GM10248 (cell line): ENCODE measurements around the gene TMEM37.

Experiments used
- CTCF ChIA-PET: fragments of 300-600 bp; sonication (Branson Sonifier 250); formaldehyde crosslinking; extraction: SDS; loops from one replicate; lab custom pipeline; 2021; ENCODE audit warnings: antibody characterized with exemption; lab: Yijun Ruan, JAX
- POLR2A ChIA-PET: fragments of 350-650 bp; sonication (Branson Sonifier 250); formaldehyde crosslinking; extraction: SDS; loops from one replicate; lab custom pipeline; 2020; ENCODE audit warnings: antibody characterized with exemption; lab: Yijun Ruan, JAX
- DNase-seq: peaks from one replicate; pipeline ENCODE4 v3.0.0; 2012; ENCODE audit errors: extremely low spot score
- CTCF ChIP-seq: IDR thresholded peaks from 2 replicates; pipeline ENCODE4 v1.5.1; 2012; ENCODE audit warnings: mild to moderate bottlenecking, low read depth; ENCODE audit errors: extremely low read depth, missing control alignments, control extremely low read depth

Gene TMEM37

GRCh38 chr2:119468154-119468955, 36.7 kb downstream of the TMEM37 start:
- no peak for DNase-seq
- ChIA-PET POLR2A (interaction anchor here (1.5 kb wide), 1 partner anchor 101 kb away, joined by 4 read pairs; the partner anchor contains the start of gene DBI), CTCF (interaction anchor here (1.6 to 5.9 kb wide), 2 partner anchors 8 to 59 kb away, joined by 4 to 37 read pairs; no protein-coding TSS in a partner anchor)
- TF ChIP-seq CTCF: no peak

GRCh38 chr2:119469131-119469530, 37.5 kb downstream of the TMEM37 start:
- POLR2A ChIA-PET: interaction anchor here (1.5 kb wide), 1 partner anchor 102 kb away, joined by 4 read pairs; the partner anchor contains the start of gene DBI
- DNase-seq: no peak
- CTCF ChIA-PET: interaction anchor here (1.4 to 5.9 kb wide), 3 partner anchors 7 to 62 kb away, joined by 4 to 37 read pairs (median 4); no protein-coding TSS in a partner anchor
- TF ChIP-seq CTCF: no peak

GRCh38 chr2:119469661-119470297, 38.1 kb downstream of the TMEM37 start:
- POLR2A ChIA-PET: interaction anchor here (1.5 kb wide), 1 partner anchor 103 kb away, joined by 4 read pairs; the partner anchor contains the start of gene DBI
- no peak for TF ChIP-seq CTCF
- DNase-seq: no peak

GRCh38 chr2:119472749-119473148, 41.1 kb downstream of the TMEM37 start:
- CTCF ChIA-PET: interaction anchor here (1.6 kb wide), 1 partner anchor 20 kb away, joined by 4 read pairs; no protein-coding TSS in a partner anchor

More at GRCh38 chr2:119469661-119470297, 38.1 kb downstream of the TMEM37 start:
- CTCF ChIA-PET: interaction anchor here (1.4 to 1.6 kb wide), 3 partner anchors 8 to 63 kb away, joined by 4 read pairs; no protein-coding TSS in a partner anchor

GRCh38 chr2:119473621-119474370, 42.1 kb downstream of the TMEM37 start:
- CTCF ChIA-PET: interaction anchor here (1.2 to 8.7 kb wide), 3 partner anchors 9 to 62 kb away, joined by 5 to 110 read pairs (median 23); no protein-coding TSS in a partner anchor

More at GRCh38 chr2:119472749-119473148, 41.1 kb downstream of the TMEM37 start:
- no peak for DNase-seq
- POLR2A ChIA-PET: no interaction called here
- TF ChIP-seq CTCF: no peak

More at GRCh38 chr2:119473621-119474370, 42.1 kb downstream of the TMEM37 start:
- DNase-seq: no peak
- POLR2A ChIA-PET: no interaction called here
- no peak for TF ChIP-seq CTCF
